A204.1 (cell line): ENCODE measurements around the gene BMS1.
"Not testable (repeated sequence)": the region's sequence is repeated elsewhere in the genome, so short reads cannot be mapped to it uniquely, and the experiment has no call there.

Experiments
- FAIRE-seq: peaks from 2 replicates; lab custom pipeline; 2012; peaks lifted over from hg19 to GRCh38; lab: Jason Lieb, UNC

Gene BMS1

DNA sequence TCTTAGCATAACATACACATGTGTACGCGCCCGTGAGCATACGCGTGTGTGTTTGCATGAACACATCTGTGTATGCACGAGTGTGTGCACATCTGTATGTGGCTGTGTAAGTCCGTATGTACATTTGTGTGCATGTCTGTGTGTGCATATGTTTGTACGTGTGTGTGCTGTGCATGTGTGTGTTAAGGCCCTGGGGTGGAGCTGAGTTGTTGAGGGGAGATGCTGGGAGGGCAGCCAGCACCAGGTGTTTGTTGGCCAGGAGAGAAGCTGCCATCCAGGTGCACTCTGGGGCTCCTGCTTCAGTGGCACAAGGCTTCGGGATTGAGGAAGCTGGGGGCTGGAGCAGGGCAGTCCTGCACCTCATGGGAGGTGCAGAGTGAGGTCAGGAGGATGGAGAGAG is 85.0 kb downstream of the BMS1 start:
- no peak for FAIRE-seq

DNA sequence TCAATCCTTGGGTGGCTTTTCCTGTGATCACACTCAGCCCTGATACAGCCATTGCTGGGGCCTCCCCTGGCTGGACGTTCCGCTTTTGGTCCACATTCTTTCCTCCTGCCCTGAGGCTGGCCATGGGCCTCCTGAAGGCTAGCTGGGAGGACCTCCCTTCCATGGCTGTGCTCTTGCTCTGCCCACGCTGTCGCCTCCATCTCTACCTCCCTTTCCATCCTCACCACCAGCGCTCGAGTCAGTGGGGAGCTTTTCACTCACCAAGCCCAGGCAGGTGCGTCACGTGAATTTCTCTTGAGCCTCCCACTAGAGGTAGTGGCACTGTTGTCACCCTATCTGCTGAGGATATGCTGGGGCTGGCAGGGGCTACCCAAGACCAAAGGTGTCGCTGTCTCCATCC is 85.9 kb downstream of the BMS1 start:
- no peak for FAIRE-seq

DNA sequence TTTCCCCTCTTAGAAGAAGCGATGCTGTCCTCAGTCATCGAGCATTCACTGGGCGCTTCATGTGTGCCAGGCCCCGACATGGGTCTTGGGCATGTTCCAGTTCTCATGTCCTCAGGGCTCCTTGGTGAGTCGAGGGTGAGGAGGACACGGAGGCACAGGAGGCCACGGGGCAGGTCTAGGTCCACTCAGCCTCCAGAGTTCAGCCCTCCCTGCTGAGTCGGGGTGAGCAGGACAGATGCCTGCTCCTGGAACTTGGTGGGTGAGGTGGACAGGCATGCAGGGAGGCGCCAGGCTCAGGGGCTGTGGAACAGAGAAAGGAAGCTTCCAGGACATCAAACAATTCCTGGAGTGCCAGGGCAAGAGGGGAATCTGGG is 87.4 kb downstream of the BMS1 start:
- FAIRE-seq, result no peak

DNA sequence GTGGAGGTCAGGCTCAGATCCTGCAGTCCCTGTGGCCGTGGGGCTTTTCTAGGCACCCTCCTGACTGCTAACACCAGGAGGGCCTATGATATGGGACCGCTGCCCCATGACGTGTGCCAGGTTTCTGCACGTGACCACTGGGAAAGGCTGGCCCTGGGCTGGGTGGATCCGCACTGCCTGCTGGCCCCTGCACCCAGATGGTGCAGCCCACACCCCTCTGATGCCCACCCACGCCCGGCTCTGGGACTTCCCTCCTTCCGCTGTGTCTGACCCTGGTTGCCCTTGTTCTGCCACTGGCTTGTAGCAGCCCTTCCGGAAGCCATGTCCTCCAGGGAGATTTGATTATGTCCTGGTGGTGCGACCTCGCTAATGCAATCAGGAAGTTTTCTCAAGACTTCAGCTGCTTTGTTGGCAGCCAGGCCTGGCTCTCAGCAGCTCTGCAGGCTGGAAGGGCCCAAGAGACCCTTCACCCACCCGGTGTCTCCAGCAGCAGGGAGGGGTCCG is 88.6 kb downstream of the BMS1 start:
- not testable (repeated sequence) for FAIRE-seq

DNA sequence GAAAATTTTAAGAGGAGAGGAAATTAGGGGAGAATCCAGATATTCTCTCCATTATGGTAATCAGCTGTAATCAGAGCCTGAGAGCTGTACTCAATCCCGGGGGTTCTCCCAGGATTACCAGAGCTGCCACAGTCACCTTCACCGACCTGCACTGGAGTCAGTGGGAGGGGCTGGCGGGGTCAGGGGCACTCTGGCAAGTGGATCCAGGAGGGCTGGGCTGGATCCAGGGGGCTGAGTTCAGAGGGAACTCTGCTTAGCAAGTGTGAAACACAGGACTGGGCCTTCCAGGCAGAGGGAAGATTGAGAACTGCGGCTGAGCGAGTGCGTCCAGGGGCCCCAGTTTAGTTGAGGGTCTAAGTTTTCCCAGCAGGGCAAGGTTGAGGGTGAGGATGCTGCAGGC is 89.2 kb downstream of the BMS1 start:
- no peak for FAIRE-seq

DNA sequence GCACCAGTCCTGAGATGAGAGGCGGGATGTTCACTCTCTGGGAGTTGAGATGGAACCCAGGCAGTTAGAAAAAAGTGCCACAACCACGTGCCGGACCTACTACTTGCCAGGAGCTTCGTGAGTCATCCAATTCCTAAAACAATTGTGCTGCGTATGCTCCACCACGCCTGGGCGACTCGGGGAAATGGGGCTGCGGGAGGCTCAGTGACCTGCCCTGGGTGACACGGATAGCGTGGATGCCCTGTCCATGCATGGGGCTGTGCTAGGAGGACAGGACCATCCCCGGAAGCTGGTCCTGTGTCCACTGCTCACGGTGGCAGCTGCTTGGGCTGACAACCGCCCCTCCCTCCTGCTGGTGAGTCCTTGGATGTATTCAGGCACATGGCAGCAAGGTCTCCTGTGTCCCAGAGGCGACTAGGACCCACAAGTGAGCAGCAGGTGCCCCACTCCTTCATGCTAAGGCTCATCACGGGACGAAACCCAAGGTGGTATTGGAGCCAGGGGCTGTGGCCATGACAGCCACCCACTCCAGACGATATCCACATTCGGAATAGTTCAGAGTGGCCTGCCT is 90.4 kb downstream of the BMS1 start:
- FAIRE-seq, result no peak

DNA sequence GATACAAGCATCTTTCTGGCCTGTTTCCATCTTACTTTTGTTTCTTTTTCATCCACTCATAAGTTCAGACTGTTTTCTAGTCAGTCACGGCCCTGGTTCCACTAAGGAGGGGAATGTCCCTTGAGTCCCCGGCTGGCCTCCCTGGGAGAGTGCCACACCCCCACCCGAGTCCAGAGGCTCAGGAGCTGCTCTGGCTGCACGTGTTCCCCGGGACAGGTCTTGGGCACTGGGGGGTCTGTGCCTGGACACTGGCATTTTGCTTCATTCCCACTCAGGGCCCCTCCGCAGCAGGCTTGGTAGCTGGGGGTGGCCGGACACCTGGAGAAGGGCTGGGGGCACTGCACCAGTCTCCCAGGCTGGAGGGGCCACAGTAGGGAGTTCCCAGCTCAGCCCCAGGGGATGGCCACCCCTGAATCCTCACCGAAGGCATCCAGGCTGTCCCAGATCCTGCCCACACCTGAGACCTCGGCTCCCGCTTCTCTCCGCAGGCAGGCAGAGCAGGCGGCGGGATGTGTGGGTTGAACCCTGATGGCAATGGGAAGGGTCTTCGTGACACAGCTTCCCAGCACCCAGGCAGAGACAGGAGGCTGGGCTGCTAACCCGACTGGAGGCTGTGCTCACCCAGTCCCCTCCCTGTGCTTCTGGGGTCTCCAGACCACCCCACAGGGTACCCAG is 92.3 kb downstream of the BMS1 start:
- FAIRE-seq, result no peak

DNA sequence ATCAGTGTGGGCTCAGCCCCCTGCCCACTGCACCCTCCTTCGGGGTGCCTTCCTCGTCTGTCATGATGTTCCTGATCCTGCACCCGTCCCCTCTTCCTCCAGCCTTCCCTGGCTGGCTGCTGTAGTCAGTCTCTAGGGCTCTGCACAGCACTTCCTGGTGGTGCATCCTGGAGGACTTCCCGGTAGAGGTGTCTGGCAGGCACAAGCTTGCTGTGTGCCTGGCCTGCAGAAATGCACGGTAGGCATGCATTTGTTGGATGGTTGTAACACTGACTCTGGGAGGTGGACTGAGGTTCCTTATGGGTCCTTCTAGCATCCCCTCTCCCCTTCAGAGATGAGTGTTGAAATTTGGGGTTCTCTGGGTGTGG is 92.8 kb downstream of the BMS1 start:
- FAIRE-seq, result no peak

DNA sequence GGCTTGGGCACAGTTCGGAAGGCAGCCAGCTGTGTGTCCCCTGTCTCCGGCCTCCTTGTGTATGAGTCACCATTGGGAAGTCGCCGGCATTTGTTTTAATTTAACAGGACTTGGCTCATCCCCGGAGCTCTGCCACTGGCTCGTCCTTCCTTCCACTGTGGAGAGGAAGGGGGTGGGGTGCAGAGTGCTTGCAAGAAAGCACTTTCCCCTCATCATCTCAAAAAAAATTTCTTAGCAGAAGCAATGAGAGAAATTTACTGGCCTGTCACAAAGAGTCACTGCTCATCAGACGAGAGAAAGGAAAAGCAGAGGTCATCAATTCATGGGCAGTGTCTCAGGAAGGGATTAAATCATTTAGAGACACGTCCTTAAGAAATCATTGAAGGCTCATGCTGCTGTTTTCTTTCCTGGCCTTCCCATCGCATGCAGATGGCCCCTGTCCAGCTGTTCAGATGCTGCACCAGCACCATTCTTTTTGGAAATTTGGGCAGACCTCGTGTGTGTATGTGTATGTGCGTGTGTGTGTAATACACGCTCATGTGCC is 93.3 kb downstream of the BMS1 start:
- FAIRE-seq, result no peak

DNA sequence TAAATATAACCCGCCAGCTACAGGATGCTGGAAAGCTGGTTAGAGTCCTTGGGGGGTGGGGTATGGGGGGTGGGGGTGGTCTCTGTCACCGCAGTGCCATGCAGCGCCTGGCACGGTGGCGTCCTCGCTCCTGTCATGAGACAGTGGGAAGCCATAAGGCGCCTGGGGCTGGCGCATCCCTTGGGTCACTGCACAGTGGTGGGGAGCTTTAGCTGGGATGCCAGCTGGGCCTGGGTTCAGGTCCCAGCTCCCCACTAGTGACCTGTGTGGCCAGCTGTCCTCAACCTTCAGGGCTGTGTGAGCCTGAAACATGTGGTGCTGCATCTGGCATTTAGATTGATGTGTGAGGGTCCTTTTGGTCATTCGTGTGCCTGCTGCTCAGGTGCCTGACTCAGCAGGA is 93.9 kb downstream of the BMS1 start:
- FAIRE-seq, result no peak

DNA sequence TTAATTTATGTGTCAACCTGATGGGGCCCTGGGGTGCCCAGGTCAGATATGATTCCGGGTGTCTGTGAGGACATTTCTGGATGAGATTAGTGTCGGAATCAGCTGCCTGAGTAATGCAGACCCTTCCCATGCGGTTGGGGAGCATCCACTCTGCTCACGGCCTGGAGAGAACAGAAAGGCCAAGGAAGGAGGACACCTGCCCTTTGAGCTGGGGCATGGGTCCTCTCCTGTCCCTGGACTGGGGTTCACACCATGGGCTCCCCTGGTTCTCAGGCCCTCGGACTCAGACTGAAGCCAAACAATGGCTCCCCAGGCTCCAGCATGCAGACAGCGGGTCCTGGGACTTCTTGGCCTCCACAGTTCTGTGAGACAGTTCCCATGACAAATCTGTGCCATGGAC is 94.3 kb downstream of the BMS1 start:
- FAIRE-seq, result no peak

DNA sequence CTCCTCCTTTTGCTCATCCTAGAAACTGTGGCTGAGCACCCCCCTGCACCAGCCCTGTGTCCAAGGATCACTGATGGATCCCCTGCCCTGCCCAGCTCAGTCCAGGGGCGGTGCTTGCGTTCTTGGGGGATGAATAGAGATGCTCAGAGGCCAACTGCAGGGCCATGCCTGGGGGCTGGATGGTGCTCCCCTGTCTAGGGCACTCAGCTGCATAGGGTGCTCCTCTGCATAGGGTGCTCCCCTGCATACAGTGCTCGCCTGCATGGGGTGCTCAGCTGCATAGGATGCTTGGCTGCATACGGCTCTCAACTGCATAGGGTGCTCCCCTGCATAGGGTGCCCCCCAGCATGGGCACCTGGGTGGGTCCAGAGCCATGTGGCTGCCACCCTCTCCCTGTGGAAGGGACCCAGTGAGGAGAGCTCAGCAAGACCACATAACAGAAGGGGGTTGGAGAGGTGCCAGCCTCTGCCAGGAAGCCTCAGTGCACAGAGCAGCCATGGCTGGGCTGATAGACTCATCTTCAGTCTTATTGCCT is 95.0 kb downstream of the BMS1 start:
- no peak for FAIRE-seq

DNA sequence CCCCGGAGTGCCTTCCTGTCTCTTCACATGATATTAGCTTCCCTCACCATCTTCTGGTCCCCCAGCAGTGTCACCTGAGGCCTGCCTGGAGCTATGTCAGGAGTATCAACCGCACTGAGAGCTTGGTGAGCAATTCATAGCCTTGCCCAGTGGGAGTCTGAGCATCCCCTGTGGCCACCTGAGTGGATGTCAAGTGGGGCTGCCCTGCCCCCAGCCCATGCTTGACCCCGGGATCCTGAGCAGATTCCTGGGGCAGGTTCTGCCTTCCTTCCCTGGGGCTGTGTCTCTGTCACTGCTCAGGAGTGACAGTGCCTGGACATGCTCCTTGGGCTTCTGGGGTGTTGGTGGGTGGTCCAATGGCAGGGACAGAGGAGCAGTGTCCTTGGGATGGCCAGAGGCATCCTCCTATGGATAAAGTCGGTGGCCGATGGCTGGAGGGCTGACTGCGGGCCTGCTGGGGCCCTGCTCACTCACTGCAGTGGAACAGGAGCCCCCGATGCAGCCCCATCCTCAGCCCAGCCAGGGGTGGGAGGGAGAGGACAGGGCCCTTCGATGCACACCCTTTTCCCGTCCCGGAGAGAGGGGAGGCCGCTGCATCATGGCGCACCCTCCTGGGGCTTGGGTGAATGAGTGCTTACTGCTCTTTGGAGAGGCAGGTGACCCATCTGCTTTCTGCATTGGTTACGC is 95.7 kb downstream of the BMS1 start:
- FAIRE-seq, result no peak

DNA sequence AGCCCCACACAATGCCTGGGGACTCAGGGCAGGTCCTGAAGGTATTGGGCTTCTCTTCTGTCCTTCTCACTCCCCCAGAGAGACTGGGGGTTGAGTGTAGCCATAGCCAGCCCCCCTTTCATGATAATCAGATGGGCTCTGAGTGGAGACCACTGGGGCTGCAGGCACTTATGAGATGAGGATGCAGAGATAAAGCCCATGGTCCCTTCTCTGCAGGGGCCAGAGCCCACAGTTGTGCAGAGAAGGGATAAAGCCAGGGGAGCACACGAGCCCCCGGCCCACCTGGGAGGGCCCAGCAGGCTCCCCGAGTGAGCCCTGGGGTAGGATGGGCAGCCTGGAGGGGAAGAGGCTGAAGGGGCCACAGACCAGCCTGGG is 96.2 kb downstream of the BMS1 start:
- FAIRE-seq, result no peak

DNA sequence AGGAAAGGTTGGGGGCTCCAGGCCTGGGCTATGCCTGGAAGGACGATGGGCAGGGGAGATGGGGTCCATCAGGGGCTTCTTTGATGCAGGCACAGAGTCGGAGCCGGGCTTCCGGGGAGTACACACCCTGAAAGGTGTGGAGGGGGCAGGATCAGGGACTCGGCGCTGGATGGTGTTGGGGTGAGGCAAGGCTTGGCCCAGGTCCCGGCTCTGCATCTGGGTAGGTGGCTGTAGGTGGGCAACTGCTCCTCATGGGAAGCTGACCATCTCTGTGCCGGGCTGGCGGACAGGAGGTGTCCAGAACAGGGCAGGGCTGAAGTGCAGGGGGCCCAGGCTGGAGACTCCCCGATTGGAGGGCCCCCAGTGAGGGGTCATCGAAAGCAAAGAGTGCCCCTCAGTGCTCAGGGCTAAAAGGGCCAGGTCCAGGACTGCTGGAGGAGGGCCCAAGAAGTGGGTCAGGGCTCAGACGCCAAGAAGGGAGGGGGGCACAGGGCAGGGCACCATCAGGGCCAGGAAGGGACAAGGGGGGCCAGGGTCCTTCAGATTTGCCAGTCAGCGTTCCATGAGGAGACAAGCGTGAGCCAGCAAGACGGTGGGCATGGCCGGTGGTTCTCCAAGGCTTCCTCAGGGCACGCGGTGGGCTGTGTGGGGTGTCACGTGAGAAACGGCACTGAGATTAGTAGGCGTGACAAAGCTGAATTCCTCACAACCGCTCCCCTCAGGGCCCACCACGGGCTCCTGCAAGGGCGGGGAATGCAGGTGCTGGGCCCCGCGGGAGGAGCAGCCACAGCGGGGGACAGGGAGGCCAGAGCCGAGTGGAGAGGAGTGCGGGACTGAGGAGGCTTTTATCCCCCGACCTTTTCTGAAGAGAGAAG is 97.0 kb downstream of the BMS1 start:
- no peak for FAIRE-seq

DNA sequence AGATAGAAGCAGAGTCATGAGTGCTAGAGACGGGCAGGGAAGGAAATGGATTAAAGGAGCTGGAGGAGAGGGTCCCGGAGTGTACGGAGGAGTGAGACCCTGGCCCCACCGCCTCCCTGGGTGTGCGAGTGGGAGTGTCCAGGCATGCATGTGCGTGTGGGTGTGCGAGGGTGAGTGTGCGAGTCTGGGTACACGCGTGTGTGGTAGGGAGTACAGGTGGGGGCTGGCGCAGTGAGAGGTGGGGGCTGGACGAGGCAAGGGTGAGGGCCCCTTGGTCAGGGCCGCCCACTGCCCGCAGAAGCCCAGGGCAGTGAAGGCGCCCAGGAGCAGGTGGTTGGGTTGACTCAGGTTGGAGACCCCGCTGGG is 97.6 kb downstream of the BMS1 start:
- FAIRE-seq, result no peak

DNA sequence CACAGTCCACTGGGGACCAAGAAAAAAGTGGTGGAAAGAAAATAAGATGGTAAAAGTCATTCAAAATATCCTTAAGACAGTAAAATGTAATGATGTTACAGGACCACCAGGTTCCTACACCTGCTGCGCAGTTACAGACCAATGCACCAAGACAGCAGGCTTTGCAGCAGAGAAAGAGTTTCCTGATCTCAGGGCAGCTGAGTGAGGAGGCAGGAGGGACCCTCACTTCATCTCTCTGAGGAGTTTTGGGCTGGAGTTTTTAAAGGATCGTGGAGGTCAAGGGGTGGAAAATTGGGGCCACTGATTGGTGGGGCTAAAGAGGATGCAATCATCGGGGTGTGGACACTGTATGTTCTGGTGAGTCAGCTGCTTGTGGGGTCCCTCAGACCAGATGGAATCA is 100.0 kb downstream of the BMS1 start:
- FAIRE-seq, result no peak
